Nephron progenitor cell (in vitro differentiated cells): Measurements from ENCODE around the gene ABCG2.

Experiments
- DNase-seq: peaks from one replicate; pipeline ENCODE4 v3.0.0; 2021
- H3K27ac Mint-ChIP-seq: 2 replicates; pipeline ENCODE4 v1.8.0; 2021; ENCODE audit warnings: mild to moderate bottlenecking, moderate library complexity, mixed read lengths
- H3K27me3 Mint-ChIP-seq: 2 replicates; pipeline ENCODE4 v1.8.0; 2021; ENCODE audit warnings: mild to moderate bottlenecking, low read depth, mixed read lengths; ENCODE audit not compliant: poor library complexity
- H3K36me3 Mint-ChIP-seq: 2 replicates; pipeline ENCODE4 v1.8.0; 2021; ENCODE audit warnings: low read depth, mixed read lengths
- H3K4me1 Mint-ChIP-seq: 2 replicates; pipeline ENCODE4 v1.8.0; 2021; ENCODE audit warnings: mixed read lengths
- H3K4me3 Mint-ChIP-seq: 2 replicates; pipeline ENCODE4 v1.8.0; 2021; ENCODE audit warnings: mild to moderate bottlenecking, moderate library complexity, mixed read lengths
- H3K9me3 Mint-ChIP-seq: 2 replicates; pipeline ENCODE4 v1.8.0; 2021; ENCODE audit warnings: mild to moderate bottlenecking, moderate library complexity, mixed read lengths
- CTCF ChIP-seq: fragments of 200-600 bp; sonication (generic); IDR thresholded peaks from 2 replicates; pipeline ENCODE4 v1.5.0; 2021; ENCODE audit warnings: antibody characterized with exemption

ABCG2 gene

GRCh38 chr4:88107406-88108107 is 50.9 kb downstream of the ABCG2 start:
- H3K27ac Mint-ChIP-seq = no peak overlapping the region
- H3K9me3 Mint-ChIP-seq = no peaks in the 10 kb centered on the region
- H3K4me1 Mint-ChIP-seq = peaks cover 28% of the 10 kb centered on the region
- no peaks in the 10 kb centered on the region for H3K36me3 Mint-ChIP-seq
- H3K4me3 Mint-ChIP-seq = no peak overlapping the region
- TF ChIP-seq CTCF = no peak
- DNase-seq = no peak
- H3K27me3 Mint-ChIP-seq = peaks cover 4% of the 10 kb centered on the region

- Mint-ChIP-seq H3K36me3 (no peaks in the 10 kb centered on the region), H3K4me1 (peaks cover 28% of the 10 kb centered on the region), H3K27me3 (no peaks in the 10 kb centered on the region), H3K4me3 (no peak overlapping the region), H3K27ac (no peak overlapping the region), H3K9me3 (no peaks in the 10 kb centered on the region)
- no peak for DNase-seq
- TF ChIP-seq CTCF = no peak
Measured at GRCh38 chr4:88106205-88106604, 52.2 kb downstream of the ABCG2 start.

GRCh38 chr4:88104902-88105610 is 53.4 kb downstream of the ABCG2 start:
- H3K27me3 Mint-ChIP-seq = no peaks in the 10 kb centered on the region
- H3K4me3 Mint-ChIP-seq = no peak overlapping the region
- no peak for TF ChIP-seq CTCF
- H3K36me3 Mint-ChIP-seq = no peaks in the 10 kb centered on the region
- no peaks in the 10 kb centered on the region for H3K9me3 Mint-ChIP-seq
- H3K4me1 Mint-ChIP-seq = peaks cover 28% of the 10 kb centered on the region
- no peak for DNase-seq
- H3K27ac Mint-ChIP-seq = no peak overlapping the region

- no peak overlapping the region for H3K27ac Mint-ChIP-seq
- peaks cover 3% of the 10 kb centered on the region for H3K27me3 Mint-ChIP-seq
- TF ChIP-seq CTCF = no peak
- DNase-seq = no peak
- H3K36me3 Mint-ChIP-seq = no peaks in the 10 kb centered on the region
- no peaks in the 10 kb centered on the region for H3K9me3 Mint-ChIP-seq
- peaks cover 19% of the 10 kb centered on the region for H3K4me1 Mint-ChIP-seq
- H3K4me3 Mint-ChIP-seq = no peak overlapping the region
Measured at GRCh38 chr4:88102026-88102425, 56.4 kb downstream of the ABCG2 start.

- H3K27me3 Mint-ChIP-seq = peaks cover 3% of the 10 kb centered on the region
- no peak overlapping the region for H3K4me3 Mint-ChIP-seq
- no peaks in the 10 kb centered on the region for H3K9me3 Mint-ChIP-seq
- no peak for TF ChIP-seq CTCF
- no peaks in the 10 kb centered on the region for H3K36me3 Mint-ChIP-seq
- no peak for DNase-seq
- H3K27ac Mint-ChIP-seq = no peak overlapping the region
- H3K4me1 Mint-ChIP-seq = peaks cover 19% of the 10 kb centered on the region
Measured at GRCh38 chr4:88101165-88101564, 57.3 kb downstream of the ABCG2 start.
